Measurements from ENCODE around the gene ALDH1A1. TPM values are rescaled to one million over a fixed set of nuclear protein-coding genes. Genes with fewer than 3 reads are reported as not detected.

Gene ALDH1A1
- total and polyA plus RNA-seq, 9 of the 15 experiments (the other 6 are each of a cell fraction or from before 2014, with no cell fraction given): 1.8 to 86.3 (median 24.4) TPM

DNA sequence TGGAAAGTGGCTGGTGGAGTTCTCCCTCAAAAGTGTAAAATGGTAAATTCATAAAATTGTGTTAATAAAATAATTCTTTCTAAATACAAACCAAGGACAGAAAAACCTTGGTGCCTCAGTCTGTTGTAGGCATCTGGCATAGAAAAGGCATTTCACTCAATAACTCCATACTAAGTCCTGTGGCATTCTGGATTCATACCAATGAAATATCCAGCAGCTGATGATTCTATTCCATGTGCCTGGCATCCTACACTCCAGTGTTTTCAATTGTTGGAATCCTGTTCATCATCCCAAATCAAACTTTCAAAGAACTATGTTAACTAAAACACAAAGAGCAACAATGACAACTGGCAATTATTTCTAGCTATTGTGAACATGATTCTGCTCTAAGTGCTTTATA lies 21.6 kb upstream of the ALDH1A1 start:
- DNase-seq (ENCODE audit: extremely low read depth in 1 of 4, low spot score in 3 of 4) (no peak), ATAC-seq (no peak), FAIRE-seq (no peak)
- Histone ChIP-seq H3K4me3 (no peak overlapping the region), H4K20me1 (replicated peaks; ENCODE audit: control insufficient read depth, insufficient read depth, low read length) (no peaks in the 10 kb centered on the region), H3K9me1 (ENCODE audit: control insufficient read depth, insufficient read depth, low read length) (no peaks in the 10 kb centered on the region), H3K4me1 (replicated peaks in 1 of 2; ENCODE audit: control insufficient read depth in 2 of 2, insufficient read depth in 2 of 2, low read length in 2 of 2) (no peaks in the 10 kb centered on the region), H2AFZ (ENCODE audit: low read depth, low read length) (no peak overlapping the region), H3K4me2 (ENCODE audit: insufficient read depth, low read length) (no peak overlapping the region), H3K27me3 (ENCODE audit: control insufficient read depth in 2 of 2, insufficient read depth in 2 of 2, low read length in 2 of 2) (no peaks in the 10 kb centered on the region), H3K36me3 (ENCODE audit: control insufficient read depth, insufficient read depth, low read length) (no peaks in the 10 kb centered on the region), H3K27ac (ENCODE audit: extremely low read depth, low read depth, low read length) (no peak overlapping the region), H3K9me3 (replicated peaks; ENCODE audit: control insufficient read depth, insufficient read depth, low read depth, low read length) (no peaks in the 10 kb centered on the region), H3K9ac (ENCODE audit: insufficient read depth in 1 of 2, low read depth in 2 of 2, low read length in 2 of 2) (no peak overlapping the region), H3K79me2 (ENCODE audit: control insufficient read depth, insufficient read depth, low read length) (no peaks in the 10 kb centered on the region)
- ChIA-PET CTCF (ENCODE audit: low intra/inter-chr PET ratio) (no interaction called here), POLR2A (no interaction called here)
- TF ChIP-seq PHF20 (IDR thresholded peaks at IDR 0.05; ENCODE audit: partially characterized antibody) (no peak), ZNF224 (CRISPR knock-in tag; IDR thresholded peaks at IDR 0.05) (no peak), ZNF699 (CRISPR knock-in tag; IDR thresholded peaks at IDR 0.05; ENCODE audit: insufficient replicate concordance) (no peak), MAFG (tag; conservative IDR thresholded peaks at IDR 0.05) (no peak)
- no TSS peak for BruUV-seq (replicated peaks)
- in situ Hi-C loops (cut with MboI) (no loop called here), intact Hi-C loops (cut with micrococcal nuclease) (no loop called here)

GRCh38 chr9:72972636-72973035 lies 19.8 kb upstream of the ALDH1A1 start:
- Histone ChIP-seq H3K27me3 (ENCODE audit: control insufficient read depth in 2 of 2, insufficient read depth in 2 of 2, low read length in 2 of 2) (no peaks in the 10 kb centered on the region), H3K9me1 (ENCODE audit: control insufficient read depth, insufficient read depth, low read length) (no peaks in the 10 kb centered on the region), H4K20me1 (replicated peaks; ENCODE audit: control insufficient read depth, insufficient read depth, low read length) (no peaks in the 10 kb centered on the region), H3K4me3 (no peak overlapping the region), H3K4me1 (replicated peaks in 1 of 2; ENCODE audit: control insufficient read depth in 2 of 2, insufficient read depth in 2 of 2, low read length in 2 of 2) (no peaks in the 10 kb centered on the region), H3K79me2 (ENCODE audit: control insufficient read depth, insufficient read depth, low read length) (no peaks in the 10 kb centered on the region), H3K9me3 (replicated peaks; ENCODE audit: control insufficient read depth, insufficient read depth, low read depth, low read length) (no peaks in the 10 kb centered on the region), H3K9ac (ENCODE audit: insufficient read depth in 1 of 2, low read depth in 2 of 2, low read length in 2 of 2) (no peak overlapping the region), H2AFZ (ENCODE audit: low read depth, low read length) (no peak overlapping the region), H3K36me3 (ENCODE audit: control insufficient read depth, insufficient read depth, low read length) (no peaks in the 10 kb centered on the region), H3K4me2 (ENCODE audit: insufficient read depth, low read length) (no peak overlapping the region), H3K27ac (ENCODE audit: extremely low read depth, low read depth, low read length) (no peak overlapping the region)
- 80% methylated on average over 2 of the region's 2 CpGs for WGBS (ENCODE audit: insufficient coverage, low coverage, missing lambda C conversion rate)
- ChIA-PET POLR2A (interaction anchor here (0.7 kb wide), 1 partner anchor 11 kb away, joined by 4 read pairs; no protein-coding TSS in a partner anchor), CTCF (ENCODE audit: low intra/inter-chr PET ratio) (no interaction called here)
- no peak for DNase-seq (ENCODE audit: extremely low read depth in 1 of 4, low spot score in 3 of 4)
- intact Hi-C loops (cut with micrococcal nuclease): no loop called here
- no peak for FAIRE-seq
- no peak for ATAC-seq
- no TSS peak for BruUV-seq (replicated peaks)
- in situ Hi-C loops (cut with MboI): no loop called here
- no peak for TF ChIP-seq XRCC5 (IDR thresholded peaks at IDR 0.05; ENCODE audit: low read depth, low read length)
- TF ChIP-seq ARID2 (IDR thresholded peaks at IDR 0.05): no peak
- TF ChIP-seq, protein P1, sequence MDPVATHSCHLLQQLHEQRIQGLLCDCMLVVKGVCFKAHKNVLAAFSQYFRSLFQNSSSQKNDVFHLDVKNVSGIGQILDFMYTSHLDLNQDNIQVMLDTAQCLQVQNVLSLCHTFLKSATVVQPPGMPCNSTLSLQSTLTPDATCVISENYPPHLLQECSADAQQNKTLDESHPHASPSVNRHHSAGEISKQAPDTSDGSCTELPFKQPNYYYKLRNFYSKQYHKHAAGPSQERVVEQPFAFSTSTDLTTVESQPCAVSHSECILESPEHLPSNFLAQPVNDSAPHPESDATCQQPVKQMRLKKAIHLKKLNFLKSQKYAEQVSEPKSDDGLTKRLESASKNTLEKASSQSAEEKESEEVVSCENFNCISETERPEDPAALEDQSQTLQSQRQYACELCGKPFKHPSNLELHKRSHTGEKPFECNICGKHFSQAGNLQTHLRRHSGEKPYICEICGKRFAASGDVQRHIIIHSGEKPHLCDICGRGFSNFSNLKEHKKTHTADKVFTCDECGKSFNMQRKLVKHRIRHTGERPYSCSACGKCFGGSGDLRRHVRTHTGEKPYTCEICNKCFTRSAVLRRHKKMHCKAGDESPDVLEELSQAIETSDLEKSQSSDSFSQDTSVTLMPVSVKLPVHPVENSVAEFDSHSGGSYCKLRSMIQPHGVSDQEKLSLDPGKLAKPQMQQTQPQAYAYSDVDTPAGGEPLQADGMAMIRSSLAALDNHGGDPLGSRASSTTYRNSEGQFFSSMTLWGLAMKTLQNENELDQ (CRISPR knock-in tag; IDR thresholded peaks at IDR 0.05; ENCODE audit: borderline replicate concordance): no peak
- TF ChIP-seq ZC3H8 (IDR thresholded peaks at IDR 0.05): no peak
- no peak for TF ChIP-seq SMARCB1 (IDR thresholded peaks at IDR 0.05; ENCODE audit: insufficient read length, low read depth)
- TF ChIP-seq ZNF431 (CRISPR knock-in tag; IDR thresholded peaks at IDR 0.05): no peak
- TF ChIP-seq SPI1 (IDR thresholded peaks at IDR 0.05; ENCODE audit: borderline replicate concordance, low read depth, low read length): no peak
- no peak for TF ChIP-seq MCM2 (IDR thresholded peaks at IDR 0.05; ENCODE audit: low read depth)
- TF ChIP-seq PTTG1 (tag; IDR thresholded peaks at IDR 0.05; ENCODE audit: low read depth): no peak
- no peak for TF ChIP-seq MEF2A (IDR thresholded peaks at IDR 0.05; ENCODE audit: control insufficient read depth, low read depth, low read length)
- TF ChIP-seq ZNF75A (CRISPR knock-in tag; IDR thresholded peaks at IDR 0.05): no peak
